Measurements from ENCODE around the gene TBC1D5.
"Not testable (repeated sequence)": the region's sequence is repeated elsewhere in the genome, so short reads cannot be mapped to it uniquely, and the experiment has no call there.

TBC1D5 gene

DNA sequence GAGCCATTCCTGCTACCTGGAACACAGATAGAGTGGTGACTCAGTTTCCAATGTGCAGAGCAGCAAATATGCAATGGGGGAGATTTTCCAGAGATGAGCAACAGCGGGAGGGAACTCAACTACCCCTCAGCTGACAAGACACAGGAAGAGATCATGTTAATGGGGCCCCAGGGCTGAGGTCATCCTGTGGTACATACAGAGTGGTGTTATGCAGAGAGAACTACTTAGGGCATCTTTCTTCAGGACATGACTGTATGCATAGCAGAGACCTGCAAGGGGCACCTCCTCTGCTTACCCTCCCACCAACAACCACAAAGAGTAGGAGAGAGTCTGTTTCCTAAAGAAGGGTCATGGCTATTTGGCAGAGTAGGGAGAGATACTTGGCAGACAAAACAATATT lies 6.8 kb upstream of the TBC1D5 start:
- no peak for DNase-seq

DNA sequence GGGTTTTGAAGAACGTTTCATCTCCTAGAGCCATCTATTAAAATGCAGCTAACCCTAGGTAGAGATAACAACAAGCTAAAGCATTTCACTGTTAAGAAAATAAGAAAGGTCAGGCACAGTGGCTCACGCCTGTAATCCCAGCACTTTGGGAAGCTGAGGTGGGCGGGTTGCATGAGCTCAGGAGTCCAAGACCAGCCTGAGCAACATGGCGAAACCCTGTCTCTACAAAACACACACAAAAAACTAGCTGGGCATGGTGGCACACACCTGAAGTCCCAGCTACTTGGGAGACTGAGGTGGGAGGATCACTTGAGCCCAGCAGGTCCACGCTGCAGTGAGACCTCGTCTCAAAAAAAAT lies 5.4 kb upstream of the TBC1D5 start:
- no peak for DNase-seq

DNA sequence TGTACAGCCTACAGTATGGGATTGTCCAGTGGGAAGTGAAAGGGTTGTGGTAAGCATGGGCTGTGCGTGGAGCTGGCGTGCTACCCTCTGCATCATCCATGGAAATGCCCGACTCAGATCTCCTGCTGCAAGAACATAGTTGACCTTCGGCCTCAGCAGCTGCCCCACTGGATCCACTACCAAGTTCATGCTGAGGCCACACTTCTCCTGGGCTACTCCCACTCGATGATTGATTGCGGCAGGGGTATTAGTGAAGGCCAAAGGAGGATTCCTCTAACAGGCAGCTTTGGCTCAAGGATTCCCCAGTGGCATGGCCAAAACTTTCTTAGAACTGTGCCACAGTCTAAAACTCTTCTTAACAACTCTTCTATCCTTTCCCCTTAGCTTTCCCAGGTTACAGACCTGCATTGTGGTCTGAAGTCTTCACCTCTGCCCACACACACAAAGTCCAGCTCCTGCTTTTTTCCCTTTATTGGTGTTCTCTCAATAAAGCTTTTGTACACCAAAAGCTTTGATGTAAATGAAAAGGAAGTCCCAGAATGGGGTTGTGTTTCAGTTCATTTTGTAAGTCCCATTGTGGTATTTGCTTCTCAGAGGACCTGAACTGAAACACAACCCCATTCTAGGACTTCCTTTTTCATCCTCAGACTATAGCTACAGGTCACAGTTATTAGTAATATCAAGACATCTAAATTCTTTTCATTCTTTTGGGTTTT lies 4.9 kb upstream of the TBC1D5 start:
- DNase-seq, result no peak

DNA sequence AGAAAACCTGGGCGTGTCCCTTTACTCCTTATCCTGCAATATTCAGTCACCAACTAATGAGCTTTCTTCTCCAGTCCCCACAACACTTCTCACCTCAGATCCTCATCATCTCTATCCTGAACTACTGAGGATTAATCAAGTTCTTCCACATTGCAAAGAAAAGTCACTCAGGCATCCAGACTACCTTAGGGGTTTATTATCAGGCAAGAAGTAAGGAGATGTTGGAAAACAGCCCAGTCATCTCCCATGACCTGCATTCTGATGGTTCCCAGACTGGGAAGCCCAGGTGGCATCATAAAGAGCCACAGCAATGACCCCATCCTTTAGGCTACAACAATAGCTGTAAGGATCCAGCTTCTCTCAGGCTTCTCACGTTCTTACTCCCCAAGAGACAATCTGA lies 3.5 kb upstream of the TBC1D5 start:
- DNase-seq, result no peak

DNA sequence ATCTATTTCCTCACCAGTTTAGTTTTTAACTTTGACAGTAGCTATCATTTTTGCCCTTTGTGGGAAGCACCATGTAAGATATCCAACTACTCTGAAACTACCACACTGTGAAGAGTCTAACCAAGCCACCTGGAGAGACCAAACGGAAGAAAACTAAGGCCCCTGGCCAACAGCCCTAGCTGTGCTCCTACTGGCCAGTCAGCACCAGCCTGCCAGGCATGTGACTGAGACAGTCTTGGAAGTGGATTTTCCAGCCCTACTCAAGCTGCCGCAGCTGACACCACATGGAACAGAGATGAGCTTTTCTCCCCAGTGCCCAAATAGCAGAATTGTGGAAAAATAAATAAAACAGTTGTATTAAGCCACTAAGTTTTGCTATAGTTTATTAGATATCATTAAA lies 2.9 kb upstream of the TBC1D5 start:
- DNase-seq, result no peak

DNA sequence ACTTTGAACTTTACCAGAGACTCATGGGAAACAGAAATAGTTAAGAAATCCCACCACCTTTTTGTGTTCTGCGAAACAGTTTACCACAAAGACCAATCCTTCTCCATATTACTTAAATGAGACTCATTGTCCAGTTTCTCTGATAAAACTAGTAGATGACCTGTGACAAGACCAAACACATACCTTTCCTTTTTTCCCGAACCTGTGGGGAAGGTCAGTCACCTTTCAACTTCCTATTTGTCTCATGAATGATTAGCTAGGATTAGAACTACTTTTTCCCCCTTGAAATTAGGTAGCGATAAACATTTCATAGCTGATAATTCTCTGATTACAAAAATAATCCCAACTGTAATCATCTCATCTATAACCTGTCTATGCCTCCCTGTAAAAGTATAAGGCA lies 2.3 kb upstream of the TBC1D5 start:
- no peak for DNase-seq

DNA sequence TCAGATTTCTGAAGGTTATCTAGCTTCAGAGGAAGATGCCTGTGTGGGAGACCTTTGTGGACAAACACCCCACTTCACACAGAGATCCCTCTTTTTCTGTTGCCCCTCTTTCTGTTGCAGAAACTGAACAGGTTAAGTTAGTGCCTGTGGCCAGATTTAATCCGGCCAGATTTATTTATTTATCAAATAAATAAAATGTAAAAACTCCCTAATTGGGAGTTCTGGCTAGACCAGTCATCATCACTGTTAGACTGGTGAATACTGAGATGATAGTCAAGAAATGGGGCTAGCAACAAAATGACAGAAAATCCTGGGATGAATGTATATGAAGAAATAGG lies 1.2 kb upstream of the TBC1D5 start:
- no peak for DNase-seq

DNA sequence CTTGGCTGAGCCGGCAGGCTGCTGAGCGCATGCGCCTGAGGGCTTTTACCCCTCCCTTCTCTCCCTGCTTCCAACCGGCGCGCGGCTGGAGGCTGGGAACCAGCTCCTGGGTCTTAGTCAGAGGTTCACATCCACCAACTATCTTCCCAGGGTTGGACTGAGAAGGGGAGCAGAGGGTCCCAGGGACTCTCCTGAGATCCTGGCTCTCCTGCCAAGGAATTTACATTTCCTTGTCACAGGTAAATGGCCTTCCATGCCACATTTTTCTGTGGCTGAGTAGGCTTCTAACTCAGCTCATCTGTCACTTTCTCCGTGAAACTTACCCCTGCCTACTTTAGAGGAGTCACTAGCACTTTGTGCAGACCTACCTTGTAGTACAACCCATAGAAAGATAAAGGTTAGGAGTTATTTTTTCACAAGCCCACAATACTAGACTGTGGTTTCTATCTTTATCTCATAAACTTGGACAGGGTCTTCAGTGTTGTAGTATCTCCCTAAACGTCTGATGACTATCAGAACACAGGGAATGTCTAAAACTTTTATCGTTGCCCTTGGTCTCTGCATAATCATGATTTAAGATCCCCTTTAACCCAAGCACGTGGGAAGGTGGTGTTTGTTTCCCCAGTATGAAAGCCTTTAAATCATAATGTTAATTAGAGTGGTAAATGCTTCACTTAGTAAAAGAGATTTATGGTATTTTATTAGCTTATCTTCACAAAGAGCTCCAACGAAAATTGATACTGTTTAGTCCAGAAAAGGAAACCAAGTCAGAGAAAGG lies 638 bp upstream of the TBC1D5 start:
- peak in 1 of 2 donors; percentile 84 for DNase-seq

DNA sequence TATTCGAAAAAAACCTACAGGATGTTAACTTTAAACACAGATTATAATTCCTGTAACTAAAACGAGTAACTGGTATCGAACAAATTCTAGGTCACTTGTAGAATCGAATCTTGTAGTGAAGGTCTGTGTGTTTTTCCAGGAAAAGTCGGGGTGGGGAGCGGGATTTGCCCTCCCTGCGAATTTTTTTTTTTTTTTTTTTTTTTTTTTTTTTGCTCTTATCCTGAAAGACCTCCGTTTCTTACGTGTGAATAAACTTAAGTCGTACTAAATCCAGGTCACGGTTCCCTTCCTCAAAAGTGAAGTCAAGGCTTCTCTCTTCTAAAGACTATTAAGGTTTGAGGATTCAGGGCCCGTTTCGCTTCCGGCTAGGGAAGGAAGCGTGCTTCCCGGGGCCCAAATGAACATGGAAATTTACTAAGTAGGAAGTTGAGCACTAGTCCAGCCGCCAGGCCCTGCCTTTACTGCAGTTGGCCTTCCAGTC lies 770 bp downstream of the TBC1D5 start:
- no peak for DNase-seq

DNA sequence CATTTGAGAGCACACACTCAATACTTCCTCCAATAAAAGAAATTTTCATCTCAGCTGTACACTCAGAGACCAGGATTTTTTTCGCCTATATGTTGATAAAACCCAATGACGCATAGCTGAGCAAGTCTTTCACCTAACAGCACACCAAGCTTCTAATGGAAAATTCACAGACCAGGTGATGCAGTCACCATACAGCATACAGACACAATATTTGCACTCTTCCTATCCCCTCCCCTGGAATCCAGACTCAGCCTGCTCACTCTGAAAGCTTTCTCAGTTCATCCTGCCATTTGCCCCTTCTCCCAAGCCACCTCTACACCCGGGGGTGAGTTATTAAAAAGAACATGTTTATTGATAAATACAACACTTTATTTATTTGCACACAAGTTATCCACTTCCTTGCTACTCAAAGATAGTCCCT lies 1.7 kb downstream of the TBC1D5 start:
- no peak for DNase-seq

DNA sequence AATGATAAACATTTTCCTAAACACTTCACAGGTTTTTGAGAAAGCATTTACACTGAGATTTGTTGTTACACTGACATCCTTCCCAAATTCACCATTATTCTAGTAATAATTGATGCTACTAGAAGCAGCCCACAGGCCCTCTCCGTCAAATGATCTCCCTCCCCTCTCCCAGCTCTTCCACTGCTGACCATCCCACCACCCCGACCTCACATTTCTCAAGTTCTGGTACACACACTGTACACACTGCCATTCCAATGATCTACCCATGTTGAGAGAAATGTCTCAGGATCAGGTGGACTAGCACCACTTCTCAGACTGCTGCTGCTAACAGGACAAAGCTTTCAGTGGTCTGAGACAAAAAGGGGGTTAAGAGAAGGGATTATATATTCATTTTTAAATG lies 3.5 kb downstream of the TBC1D5 start:
- DNase-seq, result no peak

DNA sequence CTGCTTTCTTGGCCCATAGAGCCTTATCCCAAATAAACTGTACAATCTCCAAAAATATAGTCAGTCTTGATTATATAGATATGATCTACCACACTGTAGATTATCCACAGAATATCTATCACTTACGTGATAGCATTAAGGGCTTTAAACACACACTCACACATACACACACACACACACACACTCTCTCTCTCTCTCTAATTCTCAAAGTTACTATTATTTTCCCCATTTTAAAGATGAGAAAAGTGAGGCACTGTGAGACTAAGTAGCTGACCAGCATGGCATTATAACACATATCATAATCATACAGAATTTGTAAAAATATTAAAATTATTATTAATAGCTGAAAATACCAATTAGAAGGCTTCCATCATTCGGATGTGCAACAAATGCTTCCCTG lies 4.2 kb downstream of the TBC1D5 start:
- DNase-seq, result no peak

DNA sequence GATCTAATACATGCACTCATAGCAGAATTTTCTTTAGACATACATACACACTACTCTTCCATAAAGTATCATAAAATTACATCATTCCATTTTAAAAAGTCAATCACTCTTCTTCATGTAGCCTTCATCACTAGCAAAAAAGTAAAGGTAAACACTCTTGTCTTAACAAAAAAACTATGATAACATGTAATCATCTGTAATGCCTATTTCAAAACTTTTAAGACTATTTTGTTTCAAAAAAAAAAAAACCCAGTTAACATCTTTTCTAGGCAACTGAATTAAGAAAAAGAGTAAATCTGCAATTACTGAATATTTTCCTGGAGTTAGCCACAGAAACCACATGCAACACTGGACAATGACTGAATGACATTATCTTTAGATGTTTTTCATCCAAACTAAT lies 4.8 kb downstream of the TBC1D5 start:
- no peak for DNase-seq

DNA sequence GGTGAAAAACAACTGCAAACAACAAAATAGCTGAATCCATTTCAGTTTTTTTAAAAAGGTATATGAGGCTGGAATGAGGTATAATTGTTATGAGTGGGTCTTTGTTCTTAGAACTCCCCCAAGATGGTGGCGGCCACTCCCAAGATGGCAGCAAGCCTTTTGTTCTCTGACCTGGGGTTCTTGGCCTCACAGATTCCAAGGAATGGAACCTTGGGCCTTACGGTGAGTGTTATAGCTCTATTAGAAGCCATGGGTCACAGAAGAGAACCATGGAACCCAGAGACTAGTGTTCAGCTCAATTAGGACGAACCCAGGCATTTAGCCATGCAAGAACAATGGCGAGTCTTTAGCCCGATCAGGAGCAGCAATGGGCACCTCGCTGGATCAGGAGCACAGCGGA lies 7.1 kb downstream of the TBC1D5 start:
- DNase-seq, result not testable (repeated sequence)

DNA sequence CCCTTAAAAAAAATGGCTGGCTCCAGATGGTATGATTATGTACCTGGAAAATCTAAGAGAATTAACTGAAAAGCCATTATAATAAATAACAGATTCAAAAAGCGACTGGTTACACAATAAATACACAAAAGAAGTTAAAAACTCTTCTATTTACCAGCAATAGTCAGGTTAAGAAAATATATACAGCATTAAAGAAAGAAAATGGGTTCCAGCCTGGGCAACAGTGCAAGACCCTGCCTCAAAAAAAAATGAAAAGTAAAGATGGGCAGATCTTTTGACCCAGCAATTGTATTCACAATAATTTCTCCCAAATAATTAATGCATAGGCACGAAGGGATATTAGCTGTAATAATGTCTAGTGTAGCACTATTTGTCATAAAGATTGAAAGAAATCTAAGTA lies 8.7 kb downstream of the TBC1D5 start:
- DNase-seq, result no peak

DNA sequence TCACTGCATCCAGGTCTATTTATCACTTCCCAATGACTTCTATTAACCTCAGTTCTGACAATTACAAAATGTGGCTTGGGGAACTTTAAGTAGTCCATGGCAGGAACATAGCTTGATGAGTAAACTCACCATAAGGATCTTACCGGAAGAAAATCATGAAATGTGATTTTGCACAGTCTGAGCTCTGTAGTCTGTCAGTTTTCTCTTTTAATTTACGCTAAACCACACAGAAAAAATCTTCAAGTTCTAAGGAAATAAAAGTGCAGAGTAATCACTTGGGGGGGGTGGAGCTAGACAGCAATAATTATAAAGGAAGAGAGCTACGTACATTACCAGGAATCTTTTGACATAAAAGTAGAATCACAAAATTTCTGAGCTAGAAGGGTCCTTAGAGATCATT lies 9.2 kb downstream of the TBC1D5 start:
- no peak for DNase-seq

DNA sequence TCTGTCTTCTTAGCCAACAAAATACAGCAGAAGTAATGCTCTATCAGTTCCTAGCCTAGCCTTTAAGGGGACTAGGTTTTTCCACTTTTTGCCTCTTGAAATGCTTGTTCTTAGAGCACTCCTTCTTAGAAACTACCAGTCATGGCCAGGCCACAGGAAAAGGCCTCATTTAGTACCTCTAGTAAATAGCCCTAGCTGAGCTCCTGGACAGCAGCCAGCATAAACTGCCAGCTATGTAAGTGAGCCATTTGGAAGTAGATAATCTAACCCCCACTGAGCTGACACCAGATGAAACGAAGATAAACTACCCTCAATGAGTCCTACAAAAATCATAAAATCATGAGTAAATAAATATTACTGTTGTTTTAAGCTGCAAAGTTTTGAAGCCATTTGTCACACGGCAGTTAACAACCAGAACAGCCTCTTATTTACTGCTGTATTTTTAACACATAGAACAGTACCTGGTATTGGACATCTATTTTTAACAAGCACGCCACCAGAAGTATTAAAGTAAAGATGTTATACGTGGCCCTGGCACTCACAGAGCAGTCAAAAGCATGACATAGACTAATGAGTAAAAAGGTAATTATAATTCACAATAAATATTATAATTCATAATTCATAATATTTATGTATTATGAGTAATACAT lies 12.0 kb downstream of the TBC1D5 start:
- DNase-seq, result no peak

DNA sequence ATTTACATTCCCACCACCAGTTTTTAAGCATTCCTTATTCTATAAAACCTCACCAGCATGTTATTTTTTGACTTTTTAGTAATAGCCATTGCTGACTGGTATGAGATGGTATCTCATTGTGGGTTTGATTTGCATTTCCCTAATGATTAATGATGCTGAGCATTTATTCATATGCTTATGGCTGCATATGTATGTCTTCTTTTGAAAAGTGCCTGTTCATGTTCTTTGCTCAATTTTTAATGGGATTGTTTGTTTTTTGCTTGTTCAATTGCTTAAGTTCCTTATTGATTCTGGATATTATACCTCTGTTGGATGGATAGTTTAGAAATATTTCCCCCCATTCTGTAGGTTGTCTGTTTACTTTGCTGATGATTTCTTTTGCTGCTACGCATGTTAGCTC lies 16.1 kb downstream of the TBC1D5 start:
- DNase-seq, result no peak

DNA sequence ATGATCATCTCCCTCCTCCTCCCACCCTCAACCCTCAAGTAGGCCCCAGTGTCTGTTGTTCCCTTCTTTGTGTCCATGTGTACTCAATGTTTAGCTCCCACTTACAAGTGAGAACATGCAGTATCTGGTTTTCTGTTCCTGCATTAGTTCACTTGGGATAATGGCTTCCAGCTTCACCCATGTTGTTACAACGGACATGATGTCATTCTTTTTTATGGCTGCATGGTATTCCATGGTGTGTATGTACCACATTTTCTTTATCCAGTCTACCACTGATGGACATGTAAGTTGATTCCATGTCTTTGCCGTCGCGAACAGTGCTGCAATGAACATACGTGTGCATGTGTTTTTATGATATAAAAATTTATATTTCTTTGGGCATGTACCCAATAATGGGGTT lies 16.6 kb downstream of the TBC1D5 start:
- DNase-seq, result not testable (repeated sequence)

DNA sequence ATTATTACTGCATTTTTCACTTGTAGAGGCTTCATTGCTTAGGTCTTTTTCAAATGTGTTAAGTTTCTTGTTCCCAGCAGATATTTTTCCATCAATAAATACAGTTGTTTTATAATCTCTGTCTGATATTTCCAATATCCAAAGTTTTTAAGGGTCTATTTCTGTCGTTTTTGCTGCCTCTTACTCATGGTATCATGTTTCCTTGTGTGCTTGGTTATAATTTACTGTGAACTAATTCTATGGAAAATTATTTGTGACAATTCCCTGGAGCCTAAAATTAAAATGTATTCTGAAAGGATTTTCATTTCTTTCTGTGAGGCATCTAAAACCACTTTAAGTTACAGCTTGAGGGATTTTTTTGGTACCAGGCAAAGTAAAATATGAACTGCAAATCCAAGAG lies 17.5 kb downstream of the TBC1D5 start:
- no peak for DNase-seq

DNA sequence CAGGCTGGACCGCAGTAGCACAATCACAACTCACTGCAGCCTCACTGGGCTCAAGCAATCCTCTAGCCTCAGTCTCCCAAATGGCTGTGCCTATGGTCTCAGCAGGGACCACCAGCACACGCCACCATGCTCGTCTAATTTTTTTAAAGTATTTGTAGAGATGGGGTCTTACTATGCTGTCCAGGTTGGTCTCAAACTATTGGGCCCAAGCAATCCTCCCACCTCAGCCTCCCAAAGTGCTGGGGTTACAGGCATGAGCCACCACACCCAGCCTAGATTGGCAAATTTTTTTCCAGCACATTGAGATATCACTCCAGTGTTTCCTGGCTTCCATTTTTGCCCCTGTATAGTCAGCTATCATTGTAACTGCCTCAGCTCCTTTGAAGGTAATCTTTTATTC lies 18.3 kb downstream of the TBC1D5 start:
- DNase-seq, result no peak

DNA sequence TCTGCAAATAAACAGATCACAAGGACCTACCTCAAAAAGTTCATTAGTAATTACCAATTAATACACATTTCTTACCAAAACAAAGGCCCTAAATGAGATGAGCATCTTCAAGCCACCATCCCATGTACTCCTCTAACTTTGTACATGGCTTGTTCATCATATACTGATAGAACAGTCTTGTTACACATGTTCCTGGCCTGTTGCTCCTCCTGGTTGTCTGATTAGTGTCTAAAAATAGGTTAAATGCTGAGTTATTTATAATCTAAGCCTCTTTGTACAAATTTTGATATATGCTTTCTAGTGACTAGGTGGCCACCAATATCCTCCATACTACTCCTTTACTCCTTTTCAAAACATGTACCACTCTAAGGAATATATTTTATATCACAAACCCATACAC lies 25.0 kb downstream of the TBC1D5 start:
- no peak for DNase-seq

DNA sequence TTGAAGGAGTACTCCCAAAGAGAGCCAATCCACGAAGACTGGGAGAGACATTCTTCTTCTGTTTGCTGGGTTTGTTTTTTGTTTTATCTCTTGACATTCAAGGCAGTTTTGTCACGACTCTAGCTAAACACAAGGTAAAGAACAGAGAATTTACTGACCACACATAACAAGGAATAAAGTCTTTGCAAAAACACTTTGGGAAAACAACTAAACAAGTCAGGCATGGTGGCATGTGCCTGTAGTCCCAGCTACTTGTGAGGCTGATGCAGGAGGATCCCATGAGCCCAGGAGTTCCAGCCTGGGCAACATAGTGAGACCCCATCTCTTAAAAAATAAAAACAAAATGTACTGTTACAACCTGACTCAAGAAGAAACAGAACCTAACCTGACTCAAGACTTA lies 28.0 kb downstream of the TBC1D5 start:
- DNase-seq, result no peak

DNA sequence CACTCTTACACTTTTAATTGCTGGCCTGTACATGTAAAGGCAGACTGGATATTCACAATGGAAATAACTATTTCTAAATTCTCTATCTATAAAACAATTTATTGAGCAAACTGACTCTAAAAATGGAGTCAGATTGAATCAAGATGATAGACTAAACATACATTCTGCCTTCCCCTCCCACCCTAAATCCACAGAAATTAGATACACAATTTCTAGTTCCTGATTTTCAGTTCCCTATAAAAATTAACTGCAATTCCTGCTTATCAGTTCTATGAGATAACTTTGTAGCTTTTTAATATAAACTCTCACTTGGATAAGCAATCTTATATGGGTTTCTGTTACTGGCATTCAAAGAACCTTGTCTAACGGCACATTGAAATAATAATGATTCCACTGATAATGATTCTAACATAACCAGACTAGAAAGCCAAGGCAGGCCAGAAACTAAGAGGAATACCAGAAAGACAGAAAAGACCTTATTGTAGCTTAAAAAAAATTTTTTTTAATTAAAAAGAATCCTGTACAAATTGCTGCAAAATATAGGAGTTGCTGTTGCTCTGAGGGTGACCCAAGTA lies 33.1 kb downstream of the TBC1D5 start:
- no peak for DNase-seq
